ENCODE data around the gene LMBR1L. TPM values are rescaled to one million over a fixed set of nuclear protein-coding genes. Genes with fewer than 3 reads are reported as not detected.

LMBR1L gene
- polyA plus RNA-seq, 1 donor from 2014 or later = 344 TPM

- no peaks in the 10 kb centered on the region for H3K9me2 ChIP-seq (ENCODE audit: insufficient read depth, low read length)
- H3K4me2 ChIP-seq (ENCODE audit: low read length) = no peak overlapping the region
- H2AFZ ChIP-seq (ENCODE audit: low read depth, low read length) = no peak overlapping the region
- TF ChIP-seq MXI1 (conservative IDR thresholded peaks at IDR 0.05; ENCODE audit: poor library complexity, severe bottlenecking) (no peak), EZH2 (IDR thresholded peaks at IDR 0.05; ENCODE audit: borderline replicate concordance, insufficient read depth, low read length, poor library complexity, severe bottlenecking) (no peak), RAD21 (conservative IDR thresholded peaks at IDR 0.05) (no peak), CTCF (IDR thresholded peaks at IDR 0.05; ENCODE audit: poor library complexity, severe bottlenecking) (no peak), POLR2AphosphoS5 (IDR thresholded peaks at IDR 0.05) (no peak), SMC3 (conservative IDR thresholded peaks at IDR 0.05; ENCODE audit: poor library complexity) (no peak), EP300 (conservative IDR thresholded peaks at IDR 0.05; ENCODE audit: poor library complexity, severe bottlenecking) (no peak), TAF1 (IDR thresholded peaks at IDR 0.05; ENCODE audit: low read depth) (no peak), REST (IDR thresholded peaks at IDR 0.05; ENCODE audit: borderline replicate concordance) (no peak)
- peaks cover 64% of the 10 kb centered on the region for H3K27me3 ChIP-seq (ENCODE audit: insufficient read depth, low read depth, low read length)
- H3K79me2 ChIP-seq (replicated peaks; ENCODE audit: insufficient read depth, low read length) = no peaks in the 10 kb centered on the region
- H4K20me1 ChIP-seq (ENCODE audit: insufficient read depth) = no peaks in the 10 kb centered on the region
- H3K9me3 ChIP-seq (ENCODE audit: low read length) = no peaks in the 10 kb centered on the region
- H3K36me3 ChIP-seq (ENCODE audit: insufficient read depth, low read length) = peaks cover 7% of the 10 kb centered on the region
- H3K9ac ChIP-seq (ENCODE audit: low read length) = no peak overlapping the region
- H3K4me3 ChIP-seq (ENCODE audit: low read length) = peak overlapping the region; percentile 48
- H3K27ac ChIP-seq (ENCODE audit: low read length) = no peak overlapping the region
- no peaks in the 10 kb centered on the region for H3F3A ChIP-seq (ENCODE audit: insufficient read depth, low read length, poor library complexity, severe bottlenecking)
Measured at GRCh38 chr12:49093792-49094159, 16.9 kb downstream of the LMBR1L start.

GRCh38 chr12:49092816-49093406 lies 17.7 kb downstream of the LMBR1L start:
- peak overlapping the region; percentile 72 for H3K4me3 ChIP-seq (ENCODE audit: low read length)

More at GRCh38 chr12:49092816-49093406, 17.7 kb downstream of the LMBR1L start:
- Histone ChIP-seq H3K4me2 (ENCODE audit: low read length) (no peak overlapping the region), H2AFZ (ENCODE audit: low read depth, low read length) (no peak overlapping the region), H3K27ac (ENCODE audit: low read length) (no peak overlapping the region), H3K27me3 (ENCODE audit: insufficient read depth, low read depth, low read length) (peaks cover 71% of the 10 kb centered on the region), H3F3A (ENCODE audit: insufficient read depth, low read length, poor library complexity, severe bottlenecking) (no peaks in the 10 kb centered on the region), H3K9me3 (ENCODE audit: low read length) (no peaks in the 10 kb centered on the region), H3K79me2 (replicated peaks; ENCODE audit: insufficient read depth, low read length) (no peaks in the 10 kb centered on the region), H3K9ac (ENCODE audit: low read length) (no peak overlapping the region), H3K9me2 (ENCODE audit: insufficient read depth, low read length) (no peaks in the 10 kb centered on the region), H3K36me3 (ENCODE audit: insufficient read depth, low read length) (no peaks in the 10 kb centered on the region), H4K20me1 (ENCODE audit: insufficient read depth) (no peaks in the 10 kb centered on the region)
- TF ChIP-seq SMC3 (conservative IDR thresholded peaks at IDR 0.05; ENCODE audit: poor library complexity) = no peak
- TF ChIP-seq EZH2 (IDR thresholded peaks at IDR 0.05; ENCODE audit: borderline replicate concordance, insufficient read depth, low read length, poor library complexity, severe bottlenecking) = no peak
- no peak for TF ChIP-seq CTCF (IDR thresholded peaks at IDR 0.05; ENCODE audit: poor library complexity, severe bottlenecking)

Measured in neural cell (in vitro differentiated cells).